ENCODE data around the gene SLC22A14. TPM values are rescaled to one million over a fixed set of nuclear protein-coding genes. Genes with fewer than 3 reads are reported as not detected.
"Not testable (repeated sequence)": the region's sequence is repeated elsewhere in the genome, so short reads cannot be mapped to it uniquely, and the experiment has no call there.

Gene SLC22A14
- total RNA-seq, 2 donors from 2014 or later: 0.11 to 0.15 TPM

DNA sequence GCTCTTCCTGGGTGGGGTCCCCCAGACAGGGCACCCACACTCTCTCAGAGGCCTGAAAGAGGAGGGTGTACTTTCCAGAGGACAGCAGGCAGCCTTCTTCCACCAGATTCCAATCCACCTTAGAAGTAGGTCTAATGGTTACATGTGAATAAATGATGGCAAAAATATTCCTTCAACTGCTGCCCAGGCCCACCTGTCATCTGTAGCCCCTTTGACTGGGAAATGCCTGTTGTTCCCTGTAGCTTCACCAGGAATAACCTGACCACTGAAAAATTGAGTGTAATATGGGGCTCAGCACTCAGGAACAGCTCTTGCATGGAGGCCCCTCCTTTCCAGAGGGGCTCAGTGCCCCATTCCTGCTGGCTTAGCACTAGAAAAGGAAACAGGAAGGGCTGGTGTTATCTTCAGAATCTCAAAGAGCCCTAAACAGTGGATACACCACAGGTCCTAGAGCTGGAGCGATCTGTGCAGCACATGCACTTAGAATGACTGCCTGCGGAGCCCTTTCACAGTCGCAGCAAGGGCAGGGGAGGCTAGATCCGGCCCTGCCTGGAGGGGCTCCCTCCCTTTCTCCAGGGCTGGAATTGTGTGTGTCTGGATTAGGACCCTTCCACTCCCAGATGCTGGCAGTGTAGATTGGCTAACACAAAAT lies 32.1 kb downstream of the SLC22A14 start:
- Mint-ChIP-seq H3K27ac (no peak overlapping the region), H3K4me1 (no peaks in the 10 kb centered on the region), H3K27me3 (peaks cover 12% of the 10 kb centered on the region)

DNA sequence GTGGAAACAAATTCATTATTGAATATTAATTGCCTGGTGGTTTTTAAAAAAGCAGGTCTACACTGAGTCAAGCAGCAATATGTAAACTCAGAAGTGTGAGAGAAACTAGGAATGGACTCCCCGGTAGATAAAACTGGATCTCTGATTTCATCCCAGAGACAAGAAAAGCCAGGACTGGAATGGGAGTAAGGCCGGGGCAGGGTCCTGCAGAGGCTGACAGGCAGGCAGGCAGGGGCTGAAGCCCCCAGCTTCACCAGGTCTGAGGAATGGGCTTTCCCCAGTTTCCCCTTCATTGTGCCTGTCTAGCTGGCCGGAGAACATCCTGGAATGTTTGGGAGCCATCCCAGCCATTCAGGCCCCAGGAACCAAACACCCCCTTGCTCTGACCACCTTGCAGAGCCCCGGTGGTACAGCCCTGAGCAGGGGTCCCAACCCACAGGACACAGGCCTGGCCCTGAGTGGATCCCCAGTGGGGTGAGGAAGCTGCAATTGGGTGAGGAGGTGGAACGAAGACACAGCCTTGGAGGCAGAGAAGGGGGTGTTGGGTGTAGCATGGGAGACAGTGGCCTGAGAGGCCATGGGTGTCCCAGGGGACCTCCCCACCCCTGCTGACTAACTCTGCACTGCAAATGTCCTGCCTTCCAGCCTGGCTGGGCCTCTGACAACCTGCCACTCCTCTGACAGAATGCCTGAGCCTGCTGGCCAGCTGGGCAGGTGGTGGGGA lies 32.8 kb downstream of the SLC22A14 start:
- Mint-ChIP-seq H3K27ac (no peak overlapping the region), H3K4me3 (no peak overlapping the region), H3K27me3 (peaks cover 7% of the 10 kb centered on the region), H3K36me3 (ENCODE audit: low read depth) (no peaks in the 10 kb centered on the region), H3K4me1 (no peaks in the 10 kb centered on the region), H3K9me3 (no peaks in the 10 kb centered on the region)
- ATAC-seq (replicated peaks): no peak

More for the DNA sequence above, 32.1 kb downstream of the SLC22A14 start:
- H3K36me3 Mint-ChIP-seq (ENCODE audit: low read depth): no peaks in the 10 kb centered on the region
- no peaks in the 10 kb centered on the region for H3K9me3 Mint-ChIP-seq
- no peak overlapping the region for H3K4me3 Mint-ChIP-seq
- ATAC-seq (replicated peaks): no peak

DNA sequence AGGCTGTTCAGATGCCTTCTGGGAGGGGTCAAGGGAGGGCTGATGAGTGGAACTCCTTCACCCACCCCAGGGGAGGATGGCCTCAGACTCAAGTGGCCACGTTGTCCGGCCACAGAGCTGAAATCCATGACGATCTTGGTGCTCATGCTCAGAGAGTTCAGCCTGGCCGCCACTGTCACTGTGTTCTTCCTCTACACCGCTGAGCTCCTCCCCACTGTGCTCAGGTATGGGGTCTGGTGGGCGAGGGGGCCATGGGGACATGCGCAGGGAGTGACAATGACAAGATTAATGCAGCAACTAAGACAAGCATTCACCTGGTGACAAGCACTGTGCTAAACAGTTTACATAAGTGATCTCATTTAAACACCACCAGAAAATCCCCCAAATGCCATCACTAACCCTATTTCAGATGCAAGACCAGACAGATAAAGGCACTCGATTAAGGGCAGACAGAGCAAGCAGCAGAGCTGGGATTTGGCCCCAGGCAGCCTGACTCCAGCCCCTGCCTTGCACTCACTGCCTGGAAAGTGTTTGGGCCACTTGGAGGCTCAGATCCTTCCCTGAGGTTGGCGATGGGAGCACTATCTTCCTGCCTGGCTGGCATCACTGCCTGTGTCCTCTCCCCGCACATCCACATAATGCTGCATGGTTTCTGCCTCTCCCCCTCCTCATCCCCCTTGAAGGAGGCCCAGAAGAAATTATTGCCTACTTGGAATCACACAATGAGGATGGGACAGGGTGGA lies 33.6 kb downstream of the SLC22A14 start:
- no peak for ATAC-seq (replicated peaks)
- Mint-ChIP-seq H3K27me3 (peaks cover 7% of the 10 kb centered on the region), H3K4me1 (no peaks in the 10 kb centered on the region), H3K4me3 (no peak overlapping the region), H3K27ac (no peak overlapping the region), H3K36me3 (ENCODE audit: low read depth) (no peaks in the 10 kb centered on the region), H3K9me3 (no peaks in the 10 kb centered on the region)

DNA sequence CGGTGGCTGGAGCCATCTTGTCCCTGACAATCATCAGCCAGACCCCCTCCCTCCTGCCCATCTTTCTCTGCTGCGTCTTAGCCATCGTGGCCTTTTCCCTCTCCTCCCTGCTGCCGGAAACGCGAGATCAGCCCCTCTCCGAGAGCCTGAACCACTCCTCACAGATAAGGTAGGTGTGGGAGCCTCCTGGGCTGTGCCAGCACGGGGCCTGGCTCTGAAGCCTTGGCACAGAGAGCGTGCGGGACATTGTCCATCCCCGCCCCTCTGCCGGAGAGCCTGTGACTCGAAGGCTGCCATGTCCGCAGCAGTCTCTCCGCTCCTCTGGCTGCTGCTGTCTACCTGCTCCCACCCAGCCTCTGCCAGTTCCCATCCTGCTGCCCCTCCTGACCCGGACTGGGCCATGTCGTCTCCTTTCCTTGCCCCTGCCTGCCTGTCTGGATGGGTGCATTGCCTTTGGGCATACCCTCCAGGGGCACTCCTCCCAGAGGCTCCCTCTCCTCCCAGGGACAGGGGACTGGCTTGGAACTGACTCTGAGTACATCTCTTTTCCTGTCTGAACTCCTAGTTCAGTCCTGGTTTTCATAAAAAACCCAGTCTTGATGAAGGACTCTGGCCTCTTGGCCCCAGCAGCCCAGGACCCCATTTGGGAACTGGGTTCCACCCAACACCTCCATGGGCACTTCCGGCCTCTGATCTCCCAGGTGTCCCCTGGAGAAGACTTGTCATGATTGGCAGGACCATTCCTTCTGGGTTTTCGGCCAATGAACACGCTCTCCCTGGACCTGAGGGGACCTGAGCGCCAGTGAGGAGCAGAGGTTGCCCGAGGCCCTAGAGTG lies 34.5 kb downstream of the SLC22A14 start:
- no peaks in the 10 kb centered on the region for H3K36me3 Mint-ChIP-seq (ENCODE audit: low read depth)
- H3K4me3 Mint-ChIP-seq: no peak overlapping the region
- no peak overlapping the region for H3K27ac Mint-ChIP-seq
- no peaks in the 10 kb centered on the region for H3K4me1 Mint-ChIP-seq
- H3K27me3 Mint-ChIP-seq: peaks cover 7% of the 10 kb centered on the region
- H3K9me3 Mint-ChIP-seq: no peaks in the 10 kb centered on the region
- ATAC-seq (replicated peaks): no peak

DNA sequence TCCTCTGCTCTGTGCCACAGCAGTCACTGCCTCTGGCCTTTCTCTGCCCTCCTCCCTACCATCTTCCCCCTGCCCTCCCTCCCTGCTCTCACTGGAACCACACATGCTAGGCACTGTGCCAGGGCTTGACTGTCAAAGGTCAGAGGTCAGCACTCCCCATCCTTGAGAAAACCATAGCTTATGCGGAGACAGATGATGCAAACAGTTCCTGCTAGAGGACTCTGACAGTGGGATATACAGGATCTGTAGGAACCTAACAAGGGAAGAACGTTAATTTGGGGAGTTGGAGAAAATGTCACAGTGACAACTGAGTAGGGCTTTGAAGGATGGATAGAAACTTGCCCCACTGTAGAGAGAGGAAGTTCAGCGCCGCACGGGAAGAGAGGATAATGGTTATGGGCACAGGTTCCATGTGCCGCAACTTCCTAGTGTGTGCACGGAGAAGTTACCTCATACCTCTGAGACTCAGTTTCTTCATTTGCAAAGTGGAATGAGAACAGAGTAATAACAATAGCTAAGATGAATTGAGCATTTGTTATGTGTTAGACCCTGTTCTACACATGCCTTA lies 35.2 kb downstream of the SLC22A14 start:
- no peaks in the 10 kb centered on the region for H3K9me3 Mint-ChIP-seq
- ATAC-seq (replicated peaks): no peak
- no peak overlapping the region for H3K4me3 Mint-ChIP-seq
- no peak overlapping the region for H3K27ac Mint-ChIP-seq
- H3K36me3 Mint-ChIP-seq (ENCODE audit: low read depth): no peaks in the 10 kb centered on the region
- peaks cover 5% of the 10 kb centered on the region for H3K27me3 Mint-ChIP-seq
- no peaks in the 10 kb centered on the region for H3K4me1 Mint-ChIP-seq

DNA sequence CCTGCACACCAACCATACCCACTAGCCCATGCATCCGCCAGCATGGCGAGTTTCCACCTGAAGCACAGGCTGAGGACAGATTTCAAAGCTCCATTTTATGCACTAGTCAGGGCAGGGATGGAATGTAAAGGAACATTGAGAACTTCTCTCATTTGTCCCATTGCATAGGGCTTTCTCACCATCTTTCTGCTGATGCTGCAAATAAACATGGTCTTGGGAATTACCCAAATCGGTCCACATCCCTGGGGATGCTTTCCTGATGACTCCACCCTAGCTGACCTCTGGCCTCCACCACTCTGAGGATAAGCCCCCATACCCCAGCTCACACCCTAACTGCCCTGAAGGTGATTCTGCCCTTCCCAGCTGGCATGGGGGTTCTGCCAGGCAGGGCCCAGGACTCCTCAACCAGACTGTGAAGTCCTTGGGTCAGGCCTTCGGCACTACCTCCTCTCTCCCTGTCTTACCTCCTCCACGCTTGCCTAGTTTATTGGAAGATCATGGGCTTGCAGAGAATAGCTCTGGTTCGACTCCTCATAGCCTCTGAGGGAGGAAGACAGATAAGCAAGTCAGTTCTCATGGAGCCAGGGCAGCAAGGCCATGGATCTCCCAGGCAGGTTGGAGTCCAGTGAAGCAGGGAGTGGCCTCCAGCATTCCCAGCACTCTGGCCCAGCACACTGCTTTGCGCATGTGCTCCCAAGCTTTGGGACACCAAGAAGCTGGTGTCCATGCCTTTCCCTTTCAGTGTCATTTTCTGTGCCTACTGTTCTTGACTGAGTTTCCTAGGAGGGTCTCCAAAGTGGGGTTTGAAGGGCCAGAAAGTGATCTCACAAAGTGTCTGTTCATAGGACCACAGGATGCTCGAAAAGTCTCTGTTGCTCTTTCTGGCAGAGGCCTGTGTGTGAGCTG lies 36.9 kb downstream of the SLC22A14 start:
- H3K36me3 Mint-ChIP-seq (ENCODE audit: low read depth): no peaks in the 10 kb centered on the region
- no peaks in the 10 kb centered on the region for H3K27me3 Mint-ChIP-seq
- no peak overlapping the region for H3K4me3 Mint-ChIP-seq
- no peaks in the 10 kb centered on the region for H3K4me1 Mint-ChIP-seq
- no peaks in the 10 kb centered on the region for H3K9me3 Mint-ChIP-seq
- H3K27ac Mint-ChIP-seq: no peak overlapping the region
- no peak for ATAC-seq (replicated peaks)

DNA sequence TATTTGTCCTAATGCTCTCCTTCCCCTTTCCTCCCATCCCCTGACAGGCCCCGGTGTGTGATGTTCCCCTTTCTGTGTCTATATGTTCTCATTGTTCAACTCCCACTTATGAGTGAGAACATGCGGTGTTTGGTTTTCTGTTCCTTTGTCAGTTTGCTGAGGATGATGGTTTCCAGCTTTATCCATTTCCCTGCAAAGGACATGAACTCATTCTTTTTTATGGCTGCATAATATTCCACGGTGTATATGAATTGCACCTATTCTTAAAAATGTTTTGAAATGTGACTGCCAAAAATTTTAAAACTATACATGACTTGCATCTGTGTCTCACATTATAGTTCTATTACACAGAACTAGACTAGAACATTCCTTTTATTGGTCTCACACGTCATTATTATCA lies 38.5 kb downstream of the SLC22A14 start:
- H3K27ac Mint-ChIP-seq; H3K4me1 Mint-ChIP-seq; ATAC-seq (replicated peaks); H3K36me3 Mint-ChIP-seq (ENCODE audit: low read depth); H3K27me3 Mint-ChIP-seq; H3K4me3 Mint-ChIP-seq; H3K9me3 Mint-ChIP-seq: not testable (repeated sequence)

DNA sequence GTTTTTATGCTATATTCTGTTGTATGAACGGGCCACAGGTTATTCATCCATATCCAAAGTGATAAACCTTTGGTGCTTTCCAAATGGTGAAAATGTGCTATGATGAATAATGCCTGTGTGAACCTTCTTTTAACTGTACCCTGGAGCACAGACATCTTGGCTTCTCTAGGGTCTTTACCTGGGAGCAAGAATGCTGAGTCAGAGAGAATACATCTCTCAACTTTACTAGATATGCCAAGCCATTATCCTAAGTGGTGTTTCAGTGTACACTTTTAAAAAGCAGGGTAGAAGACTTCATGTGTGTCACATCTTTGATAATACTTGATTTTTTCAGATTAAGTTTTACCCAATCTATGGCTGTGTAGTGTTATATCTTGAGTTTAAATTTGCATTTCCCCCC lies 41.0 kb downstream of the SLC22A14 start:
- no peaks in the 10 kb centered on the region for H3K36me3 Mint-ChIP-seq (ENCODE audit: low read depth)
- no peak overlapping the region for H3K27ac Mint-ChIP-seq
- H3K4me1 Mint-ChIP-seq: no peaks in the 10 kb centered on the region
- H3K9me3 Mint-ChIP-seq: no peaks in the 10 kb centered on the region
- H3K4me3 Mint-ChIP-seq: no peak overlapping the region
- no peaks in the 10 kb centered on the region for H3K27me3 Mint-ChIP-seq
- no peak for ATAC-seq (replicated peaks)

DNA sequence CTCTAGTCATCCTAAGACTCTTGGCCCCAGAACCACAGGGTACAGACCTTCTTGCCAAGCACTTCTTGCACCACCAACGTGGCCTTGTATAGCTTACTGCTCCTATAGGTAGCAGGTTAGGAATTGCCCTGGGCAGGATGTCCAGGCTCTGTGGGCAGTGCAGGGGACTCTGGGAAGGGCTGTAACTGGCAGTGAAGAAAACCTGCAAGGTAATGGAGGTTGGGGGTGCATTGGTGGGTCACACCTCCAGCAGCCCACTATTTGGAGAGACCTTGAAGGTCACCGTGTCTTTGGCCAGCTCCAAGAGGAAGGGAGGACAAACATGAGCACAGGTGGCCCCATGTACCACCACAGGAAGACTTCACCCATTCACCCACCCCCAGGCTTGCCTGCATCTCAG lies 43.2 kb downstream of the SLC22A14 start:
- Mint-ChIP-seq H3K4me1 (no peaks in the 10 kb centered on the region), H3K27ac (no peak overlapping the region), H3K36me3 (ENCODE audit: low read depth) (no peaks in the 10 kb centered on the region), H3K4me3 (no peak overlapping the region), H3K9me3 (no peaks in the 10 kb centered on the region), H3K27me3 (no peaks in the 10 kb centered on the region)
- no peak for ATAC-seq (replicated peaks)

DNA sequence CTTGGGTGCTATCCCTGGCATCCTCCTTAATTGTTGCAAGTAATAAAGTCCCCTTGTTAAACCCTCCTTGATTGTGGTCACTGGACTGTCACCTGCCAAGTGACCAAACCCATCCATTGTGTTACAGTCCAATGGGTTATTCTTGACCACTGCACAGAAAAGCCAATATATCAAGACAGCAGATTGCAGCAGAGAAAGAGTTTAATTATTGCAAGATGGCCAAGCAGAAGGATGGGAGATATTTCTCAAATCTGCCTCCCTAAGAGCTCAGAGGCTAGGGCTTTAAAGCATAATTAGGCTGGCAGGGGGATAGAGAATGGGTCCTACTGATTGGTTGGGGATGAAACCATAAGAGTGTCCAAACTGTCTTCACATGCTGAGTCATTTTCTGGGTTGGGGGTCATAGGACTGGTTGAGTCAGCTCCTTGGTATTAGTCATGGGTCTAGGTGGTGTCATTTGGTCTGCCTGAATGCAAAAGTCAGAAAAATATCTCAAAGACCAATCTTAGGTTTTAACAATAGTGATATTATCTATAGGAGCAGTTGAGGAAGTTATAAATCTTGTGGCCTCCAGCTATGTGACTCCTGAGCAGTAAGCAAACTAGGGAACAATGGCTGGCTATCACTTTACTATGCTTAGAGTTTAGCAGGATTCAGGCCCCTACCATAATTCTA lies 45.4 kb downstream of the SLC22A14 start:
- Mint-ChIP-seq H3K27me3 (no peaks in the 10 kb centered on the region), H3K4me3 (no peak overlapping the region), H3K4me1 (no peaks in the 10 kb centered on the region), H3K9me3 (no peaks in the 10 kb centered on the region), H3K27ac (no peak overlapping the region), H3K36me3 (ENCODE audit: low read depth) (no peaks in the 10 kb centered on the region)
- ATAC-seq (replicated peaks): peak; percentile 90

DNA sequence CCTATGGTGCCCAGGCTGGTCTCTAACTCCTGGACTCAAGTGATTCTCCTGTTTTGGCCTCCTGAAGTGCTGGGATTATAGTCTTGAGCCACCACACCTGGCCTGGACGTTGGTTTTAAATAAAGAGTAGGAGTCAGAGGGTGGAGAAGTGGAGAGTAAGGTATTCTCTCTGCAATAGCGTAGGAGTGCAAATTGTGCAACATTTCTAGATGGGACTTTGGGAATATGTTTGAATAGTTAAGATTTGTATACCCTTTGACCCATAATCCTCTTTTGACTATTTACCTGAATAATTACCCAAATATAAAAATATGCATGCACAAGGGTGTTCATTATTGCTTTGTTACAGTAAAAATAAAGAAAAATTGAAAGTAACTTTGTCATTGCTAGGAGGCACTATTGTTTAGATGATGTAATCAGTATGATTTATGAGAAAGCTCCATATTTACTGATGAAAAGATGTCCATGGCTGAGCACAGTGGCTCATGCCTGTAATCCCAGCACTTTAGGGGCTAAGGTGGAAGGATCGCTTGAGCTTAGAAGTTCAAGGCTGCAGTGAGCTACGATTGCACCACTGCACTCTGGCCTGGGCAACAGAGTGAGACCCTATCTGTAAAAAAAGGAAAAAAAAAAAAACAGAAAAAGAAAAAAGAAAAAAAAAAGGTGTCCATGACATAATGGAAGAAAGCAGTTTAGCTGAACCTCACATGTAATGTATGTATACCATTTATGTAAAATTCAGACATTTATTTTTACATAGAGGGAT lies 49.3 kb downstream of the SLC22A14 start:
- ATAC-seq (replicated peaks): no peak

DNA sequence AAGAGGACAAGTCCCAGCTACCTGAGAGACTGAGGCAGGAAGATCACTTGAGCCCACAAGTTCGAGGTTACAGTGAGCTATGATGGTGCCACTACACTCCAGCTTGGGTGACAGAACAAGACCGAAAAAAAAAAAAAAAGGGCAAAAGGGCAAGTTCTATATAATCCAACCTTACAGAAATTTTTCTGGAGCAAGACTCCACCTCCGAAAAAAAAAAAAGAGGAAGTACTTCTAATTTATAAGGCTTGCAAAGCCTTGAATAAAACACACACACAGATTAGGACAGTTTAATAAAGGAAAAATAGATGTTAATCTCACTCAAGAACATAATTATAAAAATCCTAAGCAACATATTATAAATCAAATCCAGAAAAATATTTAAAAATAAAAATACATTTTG lies 50.1 kb downstream of the SLC22A14 start:
- Mint-ChIP-seq H3K36me3 (ENCODE audit: low read depth) (no peaks in the 10 kb centered on the region), H3K4me3 (no peak overlapping the region), H3K4me1 (no peaks in the 10 kb centered on the region), H3K27ac (no peak overlapping the region), H3K9me3 (no peaks in the 10 kb centered on the region), H3K27me3 (no peaks in the 10 kb centered on the region)
- no peak for ATAC-seq (replicated peaks)

More for the DNA sequence above, 49.3 kb downstream of the SLC22A14 start:
- no peak overlapping the region for H3K27ac Mint-ChIP-seq
- H3K4me3 Mint-ChIP-seq: no peak overlapping the region
- no peaks in the 10 kb centered on the region for H3K4me1 Mint-ChIP-seq
- H3K9me3 Mint-ChIP-seq: no peaks in the 10 kb centered on the region
- no peaks in the 10 kb centered on the region for H3K36me3 Mint-ChIP-seq (ENCODE audit: low read depth)
- no peaks in the 10 kb centered on the region for H3K27me3 Mint-ChIP-seq

Measured in activated T-helper 17 cell treated with anti-CD3 and anti-CD28 coated beads, Interleukin-2, amount 50 U/mL, for 72 hours (primary cell).